ENCODE data around the gene HSPB2. TPM values are rescaled to one million over a fixed set of nuclear protein-coding genes. Genes with fewer than 3 reads are reported as not detected.
A peak's percentile ranks its signal among the peaks of the same experiment; 100 is the strongest.

Gene HSPB2
- total RNA-seq, 4 donors from 2014 or later: 0.21 to 5.2 TPM; not detected in 2

- TF ChIP-seq CTCF (IDR thresholded peaks at IDR 0.05) (no peak), POLR2A (IDR thresholded peaks at IDR 0.05) (no peak)
- no peaks in the 10 kb centered on the region for H3K27me3 ChIP-seq
- no peaks in the 10 kb centered on the region for H3K9me3 ChIP-seq
- no peak for DNase-seq
- no peaks in the 10 kb centered on the region for H3K4me1 ChIP-seq
- H3K27ac ChIP-seq: no peak overlapping the region
- no peaks in the 10 kb centered on the region for H3K36me3 ChIP-seq
- no peak overlapping the region for H3K4me3 ChIP-seq
- intact Hi-C loops (cut with DNase I; ENCODE audit: low total_unique reads): loop anchor here (10.0 kb wide), 1 partner anchor 59 kb away; the partner anchor contains the start of genes ALG9, CFAP68 and FDXACB1
These were observed 21.3 kb downstream of the HSPB2 start for GRCh38 chr11:111933872-111934271.

GRCh38 chr11:111934306-111934705 lies 21.8 kb downstream of the HSPB2 start:
- no peaks in the 10 kb centered on the region for H3K4me1 ChIP-seq
- no peaks in the 10 kb centered on the region for H3K27me3 ChIP-seq
- no peaks in the 10 kb centered on the region for H3K9me3 ChIP-seq
- H3K4me3 ChIP-seq: no peak overlapping the region
- intact Hi-C loops (cut with DNase I; ENCODE audit: low total_unique reads): loop anchor here (10.0 kb wide), 1 partner anchor 60 kb away; the partner anchor contains the start of genes ALG9, CFAP68 and FDXACB1
- no peak overlapping the region for H3K27ac ChIP-seq
- DNase-seq: no peak
- no peak for TF ChIP-seq POLR2A (IDR thresholded peaks at IDR 0.05)
- TF ChIP-seq CTCF (IDR thresholded peaks at IDR 0.05): no peak
- H3K36me3 ChIP-seq: no peaks in the 10 kb centered on the region

- intact Hi-C loops (cut with DNase I; ENCODE audit: low total_unique reads): loop anchor here (10.0 kb wide), 1 partner anchor 61 kb away; the partner anchor contains the start of genes ALG9, CFAP68 and FDXACB1
- no peaks in the 10 kb centered on the region for H3K36me3 ChIP-seq
- no peak overlapping the region for H3K4me3 ChIP-seq
- H3K27me3 ChIP-seq: no peaks in the 10 kb centered on the region
- no peak for DNase-seq
- no peaks in the 10 kb centered on the region for H3K4me1 ChIP-seq
- peak overlapping the region; percentile 78 to 79 for H3K27ac ChIP-seq
- no peaks in the 10 kb centered on the region for H3K9me3 ChIP-seq
- TF ChIP-seq POLR2A (IDR thresholded peaks at IDR 0.05): no peak
- TF ChIP-seq CTCF (IDR thresholded peaks at IDR 0.05): no peak
These were observed 22.9 kb downstream of the HSPB2 start for GRCh38 chr11:111935317-111936039.

- no peaks in the 10 kb centered on the region for H3K4me1 ChIP-seq
- H3K36me3 ChIP-seq: no peaks in the 10 kb centered on the region
- intact Hi-C loops (cut with DNase I; ENCODE audit: low total_unique reads): loop anchor here (10.0 kb wide), 1 partner anchor 61 kb away; the partner anchor contains the start of genes ALG9, CFAP68 and FDXACB1
- DNase-seq: no peak
- TF ChIP-seq POLR2A (IDR thresholded peaks at IDR 0.05): no peak
- no peak for TF ChIP-seq CTCF (IDR thresholded peaks at IDR 0.05)
- no peaks in the 10 kb centered on the region for H3K9me3 ChIP-seq
- peak overlapping the region; percentile 78 to 79 for H3K27ac ChIP-seq
- peak overlapping the region; percentile 58 to 72 for H3K4me3 ChIP-seq
- no peaks in the 10 kb centered on the region for H3K27me3 ChIP-seq
These were observed 23.6 kb downstream of the HSPB2 start for GRCh38 chr11:111936040-111936540.

- H3K4me3 ChIP-seq: peak overlapping the region; percentile 58 to 72
- H3K4me1 ChIP-seq: no peaks in the 10 kb centered on the region
- no peaks in the 10 kb centered on the region for H3K27me3 ChIP-seq
- no peaks in the 10 kb centered on the region for H3K36me3 ChIP-seq
- no peaks in the 10 kb centered on the region for H3K9me3 ChIP-seq
- no peak for TF ChIP-seq CTCF (IDR thresholded peaks at IDR 0.05)
- no peak for TF ChIP-seq POLR2A (IDR thresholded peaks at IDR 0.05)
- DNase-seq: no peak
- peak overlapping the region; percentile 78 to 79 for H3K27ac ChIP-seq
- intact Hi-C loops (cut with DNase I; ENCODE audit: low total_unique reads): loop anchor here (10.0 kb wide), 1 partner anchor 63 kb away; the partner anchor contains the start of genes ALG9, CFAP68 and FDXACB1
These were observed 24.9 kb downstream of the HSPB2 start for GRCh38 chr11:111937461-111937769.
